ENCODE results near the gene CAPZA1.

The CAPZA1 gene

DNA sequence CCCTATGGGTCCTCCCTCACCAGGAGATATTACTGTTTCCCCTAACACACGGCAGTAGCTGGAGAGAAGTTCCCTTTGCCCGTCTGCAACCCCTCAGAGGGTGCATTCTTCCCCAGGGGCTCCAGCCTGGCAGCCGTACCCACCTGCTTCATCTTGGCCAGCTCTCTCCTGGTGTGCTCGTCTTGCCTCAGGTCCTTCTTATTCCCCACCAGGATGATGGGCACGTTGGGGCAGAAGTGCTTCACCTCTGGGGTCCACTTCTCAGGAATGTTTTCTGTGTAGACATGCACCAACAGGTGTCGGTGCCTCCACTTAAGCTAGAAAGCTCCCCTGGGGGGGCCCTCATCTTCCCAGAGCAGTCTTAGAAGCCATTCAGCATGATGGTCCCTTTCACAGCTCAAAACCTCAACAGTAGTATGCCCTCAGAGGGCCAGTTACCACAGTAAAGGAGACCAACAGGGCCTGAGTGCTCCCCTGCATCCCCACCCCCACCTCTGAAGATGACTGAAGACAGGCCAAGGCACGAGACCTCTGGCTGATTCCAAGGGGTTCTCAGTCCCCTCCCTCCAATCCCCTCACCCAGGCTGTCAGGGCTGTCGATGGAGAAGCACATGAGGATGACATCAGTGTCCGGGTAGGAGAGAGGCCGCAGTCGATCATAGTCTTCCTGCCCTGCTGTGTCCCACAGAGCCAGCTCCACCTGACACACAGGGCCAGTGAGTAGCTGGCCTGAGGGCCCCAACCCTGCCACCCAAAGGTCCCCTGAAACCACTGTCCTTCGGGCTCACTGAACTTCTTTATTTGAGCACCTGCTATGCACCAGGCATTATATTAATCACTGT lies 83.0 kb downstream of the CAPZA1 start:
- no peak for DNase-seq

DNA sequence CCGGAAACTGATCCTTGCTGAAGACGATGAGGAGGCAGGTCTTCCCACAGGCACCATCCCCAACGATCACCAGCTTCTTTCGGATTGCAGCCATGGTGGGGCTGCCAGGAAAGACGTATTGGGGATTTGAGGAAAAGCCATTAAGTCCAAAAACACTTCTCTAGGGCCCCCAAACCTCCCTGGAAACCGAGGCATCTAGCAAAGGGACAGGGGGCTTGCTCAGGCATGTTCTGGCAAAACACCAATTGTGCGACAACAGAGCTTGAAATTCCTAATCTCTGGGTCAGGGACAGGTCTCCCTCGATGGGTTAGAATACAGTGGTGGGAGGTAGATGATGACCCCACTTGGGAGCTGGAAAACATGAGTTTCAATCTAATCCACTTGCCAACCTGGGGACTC lies 84.1 kb downstream of the CAPZA1 start:
- DNase-seq = no peak

DNA sequence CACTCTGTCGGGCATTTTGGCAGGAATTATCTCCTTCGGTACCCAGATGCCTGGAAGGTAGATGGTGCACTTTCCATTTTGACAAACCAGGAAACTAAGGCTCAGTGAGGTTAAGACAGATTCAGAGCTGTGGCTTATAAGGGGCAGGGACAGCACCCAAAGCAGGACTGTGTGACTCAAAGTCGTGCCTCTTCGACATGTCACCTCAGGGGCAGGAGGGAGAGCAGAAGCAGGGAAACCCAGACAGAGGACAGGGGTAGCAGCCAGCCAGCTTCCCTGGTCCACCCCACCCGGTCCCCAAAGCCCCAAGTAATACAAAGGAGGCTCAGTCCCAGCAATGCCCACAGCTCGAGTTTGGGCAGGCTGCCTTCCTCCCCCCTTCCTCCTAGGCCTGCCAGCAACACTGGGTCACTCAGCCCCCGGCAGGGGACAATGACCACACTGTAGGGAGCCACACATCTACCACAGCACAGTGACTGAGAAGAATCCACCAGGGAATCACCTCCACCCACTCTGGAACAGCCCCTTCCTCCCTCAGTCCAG lies 84.8 kb downstream of the CAPZA1 start:
- DNase-seq = no peak

DNA sequence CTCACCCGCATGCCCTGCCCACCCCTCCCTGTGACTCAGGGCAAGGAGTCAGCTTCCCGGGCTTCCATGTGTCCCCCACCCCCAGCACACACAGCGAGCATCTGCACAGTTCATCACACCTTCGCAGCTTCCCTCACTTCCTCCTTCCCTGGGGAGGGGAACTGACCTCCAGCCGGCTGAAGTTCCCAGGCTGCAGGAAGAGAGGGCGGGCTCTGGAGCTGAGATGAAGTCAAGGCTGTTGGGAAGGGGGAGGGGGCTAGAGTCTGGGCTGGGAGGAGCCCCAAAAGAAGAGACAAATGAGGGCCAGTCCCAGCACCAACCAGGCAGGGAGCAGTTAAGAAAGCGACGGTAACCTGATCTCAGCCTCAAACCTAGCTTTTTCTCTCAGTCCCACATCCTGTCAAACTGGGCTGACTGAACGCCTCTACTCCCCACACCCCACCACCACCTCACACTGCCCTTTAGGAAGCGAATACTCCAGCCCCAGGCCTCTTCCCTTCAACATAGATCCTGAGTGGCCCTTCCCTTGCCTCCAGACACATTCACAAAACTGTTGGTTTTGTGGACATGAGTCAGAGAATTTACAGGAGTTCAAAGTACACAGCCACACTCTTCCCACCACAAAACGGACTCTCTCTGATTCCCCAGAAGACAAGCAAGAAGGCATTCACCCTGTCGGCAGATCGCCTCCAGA lies 85.4 kb downstream of the CAPZA1 start:
- peak; percentile 91 for DNase-seq

DNA sequence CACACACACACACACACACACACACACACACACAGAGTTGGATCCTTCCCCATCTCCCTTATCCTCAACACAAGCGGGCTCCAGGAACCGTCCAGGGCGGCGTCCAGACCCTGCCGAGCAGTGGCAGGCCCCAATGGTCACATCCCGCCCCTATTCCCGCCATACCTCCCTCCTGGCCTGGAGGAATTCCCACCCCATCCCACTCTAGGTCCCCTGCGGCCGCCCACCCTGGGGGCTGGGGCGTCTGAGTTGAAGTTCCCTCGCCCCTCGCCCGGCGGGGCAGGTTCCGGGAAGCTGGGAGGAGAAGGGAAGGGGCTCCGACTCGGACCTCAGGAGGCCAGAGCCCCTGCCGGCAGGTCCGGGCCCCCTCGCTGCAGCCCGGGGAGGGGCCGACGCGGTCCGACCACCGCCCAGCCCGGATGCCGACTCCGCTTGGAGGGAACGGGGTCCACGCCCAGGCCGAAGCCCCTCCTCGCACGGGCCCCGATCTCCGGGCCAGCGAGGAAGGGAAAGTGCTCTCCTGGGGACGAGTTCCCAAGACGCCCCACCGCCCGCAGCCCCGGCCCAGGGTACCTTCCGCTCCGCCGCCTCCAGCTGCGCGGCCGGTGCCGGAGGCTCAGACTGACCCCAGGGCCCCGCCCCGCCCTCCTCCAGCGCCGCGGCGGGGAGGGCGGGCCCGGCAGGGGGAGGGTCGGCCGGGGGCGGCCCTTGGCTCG lies 87.0 kb downstream of the CAPZA1 start, which contains the start of gene RHOC:
Gene RHOC (minus strand): TSS at position 623 of the 716 bp plus-strand sequence. CDS start 3,328 bp downstream, outside the sequence.
- peak; percentile 89 for DNase-seq

DNA sequence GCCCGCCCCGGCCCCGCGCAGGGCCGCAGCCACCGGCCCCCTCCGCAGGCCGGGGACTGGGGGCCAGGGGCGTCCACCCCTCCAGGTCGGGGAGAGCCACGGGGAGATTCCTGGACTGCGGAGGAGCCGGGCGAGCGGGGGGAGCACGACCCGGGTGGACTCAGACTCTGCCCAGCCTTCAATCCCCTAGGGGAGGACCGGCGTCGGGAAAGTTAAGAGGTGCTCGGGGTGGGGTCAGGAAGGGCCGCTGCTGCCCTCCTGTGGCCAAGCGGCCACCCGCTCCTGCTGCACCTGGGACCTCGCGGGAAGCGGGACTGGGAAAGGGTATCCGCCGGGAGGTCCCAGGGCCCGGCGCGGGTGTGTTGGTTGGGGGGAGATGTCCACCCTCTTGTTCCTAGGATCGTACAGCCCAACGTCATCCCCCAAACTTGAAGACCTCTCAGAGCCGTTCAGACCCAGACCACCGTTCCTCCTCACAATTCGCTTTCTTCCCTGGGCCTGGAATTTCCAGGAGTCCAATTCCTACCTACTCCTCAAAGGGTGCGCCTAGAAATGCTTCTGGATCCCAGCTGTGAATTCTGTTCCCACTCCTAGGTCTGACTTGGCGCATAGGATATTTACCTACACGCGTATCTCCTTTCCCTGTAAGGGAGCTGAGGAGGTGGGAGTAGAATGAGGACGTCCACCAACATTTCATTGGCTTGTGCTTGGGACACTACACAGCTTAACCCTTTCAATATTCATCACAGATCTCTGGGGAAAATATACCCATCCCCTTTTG lies 87.8 kb downstream of the CAPZA1 start:
- peak; percentile 95 for DNase-seq

DNA sequence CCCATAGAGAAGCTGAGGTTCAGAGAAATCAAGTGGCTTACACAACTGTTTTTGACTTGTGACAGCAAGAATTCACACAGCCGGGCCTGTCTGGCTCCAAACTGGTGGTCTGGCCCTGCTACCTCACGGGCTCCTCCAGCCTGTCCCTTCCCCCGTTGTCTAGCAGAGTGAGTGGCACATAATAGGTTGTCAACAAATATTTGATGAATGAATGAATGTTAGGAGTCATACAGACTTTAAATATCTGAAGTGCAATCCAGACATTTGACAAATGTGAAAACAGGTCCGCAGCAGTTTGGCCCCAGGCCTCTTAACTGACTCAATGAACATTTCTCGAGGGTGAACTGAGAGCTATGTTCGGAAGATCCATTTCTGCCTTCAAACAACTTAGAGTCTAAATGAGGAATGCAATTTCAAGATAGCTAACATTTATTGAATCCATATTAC lies 88.4 kb downstream of the CAPZA1 start:
- no peak for DNase-seq

DNA sequence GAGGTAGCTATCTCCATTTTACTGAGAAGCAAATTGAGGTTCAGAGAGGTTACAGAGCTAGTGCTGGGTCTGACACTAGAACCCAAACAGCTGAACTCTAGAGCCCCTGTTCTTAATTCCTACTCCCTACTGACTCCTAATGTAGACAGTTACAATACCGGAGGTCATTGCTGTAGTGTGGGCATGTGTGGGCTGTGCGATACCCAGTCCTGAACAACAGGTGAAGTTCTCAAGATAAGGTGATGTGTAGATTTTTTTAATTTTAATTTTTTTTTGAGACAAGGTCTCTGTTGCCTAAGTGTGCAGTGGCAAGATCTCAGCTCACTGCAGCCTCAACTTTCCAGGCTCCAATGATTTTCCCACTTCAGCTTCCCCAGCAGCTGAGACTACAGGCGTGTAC lies 88.9 kb downstream of the CAPZA1 start:
- DNase-seq = no peak

DNA sequence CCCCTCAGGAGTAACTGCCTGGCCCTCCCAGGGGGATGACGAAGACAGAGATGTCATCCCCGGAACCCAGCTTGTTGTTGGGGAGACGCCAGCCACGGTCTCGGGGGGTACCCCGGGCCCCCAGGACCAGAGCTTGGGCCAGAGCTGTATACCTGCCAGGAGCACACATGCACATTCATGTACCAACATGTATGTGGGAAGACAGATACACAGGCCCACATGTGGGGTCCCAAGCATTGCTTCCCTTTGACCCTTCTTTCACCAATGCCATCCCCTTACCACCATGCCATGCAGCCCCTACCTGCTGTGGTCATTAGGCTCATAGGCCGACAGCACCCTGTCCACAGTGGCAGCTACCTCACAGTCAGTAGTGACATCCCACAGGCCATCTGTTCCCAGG lies 90.5 kb downstream of the CAPZA1 start:
- no peak for DNase-seq

DNA sequence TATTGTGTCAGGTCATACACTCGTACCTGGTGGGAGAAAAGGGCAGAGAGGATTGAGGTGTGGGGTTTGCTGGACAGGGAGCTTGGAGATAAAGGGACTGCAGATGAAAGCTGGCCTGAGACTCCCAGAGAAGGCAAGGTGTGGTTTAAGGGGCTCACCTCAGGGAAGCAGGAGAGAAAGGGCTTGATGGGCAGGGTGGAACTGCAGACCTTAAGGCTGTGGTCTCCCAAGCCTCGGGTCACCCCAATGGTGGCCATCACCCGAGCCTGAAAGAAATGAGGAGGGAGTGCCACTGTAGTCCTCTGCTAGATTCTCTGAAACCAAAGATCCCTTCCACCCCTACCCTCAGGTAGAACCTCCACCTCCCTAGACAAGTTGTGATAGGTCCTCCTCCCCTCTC lies 91.0 kb downstream of the CAPZA1 start:
- no peak for DNase-seq

DNA sequence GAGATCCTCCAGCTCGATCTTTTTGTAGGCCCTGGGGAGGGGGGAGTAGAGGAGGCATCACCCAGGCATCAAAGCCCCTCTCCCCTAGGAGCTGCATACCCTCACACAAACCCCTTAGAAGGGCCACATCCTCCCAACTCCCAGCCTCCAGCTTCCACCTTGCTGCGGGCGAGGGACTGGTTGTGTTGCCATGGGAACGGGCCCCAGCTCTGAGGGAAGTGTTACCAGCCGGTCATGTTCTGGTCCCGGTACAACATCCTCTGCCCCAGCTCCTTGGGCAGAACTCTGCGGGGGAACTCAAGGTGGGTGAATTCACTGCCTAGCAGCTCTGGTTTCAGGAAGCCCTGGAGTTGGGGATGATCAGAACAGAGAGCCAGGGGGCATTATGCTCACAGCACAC lies 91.4 kb downstream of the CAPZA1 start:
- DNase-seq = no peak

DNA sequence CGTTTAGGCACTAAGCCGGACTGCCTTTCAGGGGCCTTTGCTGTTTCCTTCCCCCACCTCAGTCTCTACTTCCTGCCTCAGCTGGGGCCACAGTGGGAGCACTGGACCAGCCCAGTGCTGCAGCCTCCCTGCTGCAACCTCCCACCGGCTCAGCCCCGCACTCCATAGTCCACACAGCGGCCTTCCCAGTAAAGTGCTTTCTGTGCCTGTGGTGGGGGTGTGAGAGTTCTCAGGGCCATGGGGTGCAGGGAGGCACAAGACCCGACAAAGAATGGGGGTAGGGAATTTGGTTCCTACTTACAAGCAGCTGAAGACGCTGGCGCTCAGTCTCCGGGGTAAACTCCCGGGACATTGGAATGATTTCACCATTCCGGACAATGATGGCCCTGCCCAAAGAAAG lies 92.0 kb downstream of the CAPZA1 start:
- DNase-seq = no peak

DNA sequence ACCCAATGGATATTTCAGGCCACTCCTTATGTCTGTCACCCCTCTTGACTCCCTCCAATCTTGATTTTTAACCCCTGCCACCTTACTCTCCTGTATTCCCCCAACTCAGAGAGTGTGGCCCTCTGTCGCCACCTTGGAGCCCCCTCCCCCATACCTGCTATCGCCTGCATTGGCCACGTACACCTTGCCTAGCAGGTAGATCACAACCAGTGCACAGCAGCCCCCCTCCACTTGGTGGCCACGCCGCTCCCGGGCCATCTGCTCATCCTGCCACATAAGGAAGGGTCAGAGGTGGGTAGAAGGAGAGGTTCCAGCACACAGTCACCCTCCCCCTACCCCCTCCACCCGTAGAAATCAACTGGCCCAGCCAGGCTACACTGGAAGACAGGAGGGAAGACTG lies 92.6 kb downstream of the CAPZA1 start:
- no peak for DNase-seq

DNA sequence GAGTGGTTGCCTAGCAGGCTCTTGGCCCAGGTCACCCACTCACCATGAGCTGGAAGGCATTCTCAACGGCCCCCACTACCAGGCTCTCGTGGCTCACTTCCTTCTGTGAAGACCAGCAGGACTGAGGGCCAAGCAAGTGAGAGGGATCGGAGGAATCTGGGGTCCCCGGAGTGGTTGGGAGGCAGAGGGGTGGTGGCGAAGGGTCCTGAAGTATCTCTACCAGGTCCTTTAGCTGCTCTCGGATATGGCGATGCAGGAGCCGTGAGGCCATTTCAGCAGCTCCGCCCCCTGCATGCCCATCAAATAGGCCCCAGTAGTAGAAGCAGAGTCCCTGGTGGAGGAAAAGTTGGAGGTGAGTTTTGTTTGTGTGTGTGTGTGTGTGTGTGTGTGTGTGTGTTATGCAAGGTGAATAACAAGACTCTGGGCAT lies 93.1 kb downstream of the CAPZA1 start:
- DNase-seq = no peak

DNA sequence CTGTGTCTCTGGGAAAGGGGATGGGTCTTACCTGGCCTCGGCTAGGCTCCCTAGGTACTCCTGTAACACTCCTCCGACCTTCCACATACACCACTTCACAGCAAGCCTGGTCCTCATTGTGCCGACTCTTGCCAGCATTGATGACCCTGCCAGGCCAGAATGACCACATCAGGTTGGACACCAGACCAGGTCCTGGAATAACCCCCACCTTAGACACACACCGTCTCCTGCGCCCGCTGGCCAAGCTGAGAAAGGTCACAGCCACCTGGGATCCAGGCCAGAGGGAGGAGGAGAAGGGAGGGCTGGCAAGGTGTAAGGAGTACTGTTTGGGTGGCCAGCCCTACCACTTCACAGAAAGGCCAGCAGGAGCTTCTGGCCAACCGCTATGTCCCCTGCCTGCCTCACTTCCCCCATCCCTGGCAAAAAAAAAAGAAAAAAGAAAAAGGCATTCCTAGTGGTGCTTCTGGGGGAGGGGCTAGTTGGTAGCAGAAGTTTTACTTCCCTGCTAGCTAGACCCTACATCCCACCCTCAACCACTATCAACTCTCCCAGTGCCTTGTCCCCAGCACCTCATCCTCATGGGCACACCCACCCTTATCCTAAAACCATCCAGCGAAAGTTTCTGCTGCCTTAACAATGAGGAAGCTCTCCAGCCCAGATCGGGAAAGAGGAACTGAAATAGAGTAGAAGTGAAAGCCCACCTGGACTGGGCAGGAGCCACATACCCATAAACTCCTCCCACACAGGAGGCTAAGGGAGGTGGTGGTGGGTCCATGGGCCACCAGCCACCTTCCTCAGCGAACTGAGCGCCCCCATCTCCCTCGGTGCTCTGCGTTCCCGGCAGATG lies 94.1 kb downstream of the CAPZA1 start:
- peak; percentile 41 for DNase-seq

DNA sequence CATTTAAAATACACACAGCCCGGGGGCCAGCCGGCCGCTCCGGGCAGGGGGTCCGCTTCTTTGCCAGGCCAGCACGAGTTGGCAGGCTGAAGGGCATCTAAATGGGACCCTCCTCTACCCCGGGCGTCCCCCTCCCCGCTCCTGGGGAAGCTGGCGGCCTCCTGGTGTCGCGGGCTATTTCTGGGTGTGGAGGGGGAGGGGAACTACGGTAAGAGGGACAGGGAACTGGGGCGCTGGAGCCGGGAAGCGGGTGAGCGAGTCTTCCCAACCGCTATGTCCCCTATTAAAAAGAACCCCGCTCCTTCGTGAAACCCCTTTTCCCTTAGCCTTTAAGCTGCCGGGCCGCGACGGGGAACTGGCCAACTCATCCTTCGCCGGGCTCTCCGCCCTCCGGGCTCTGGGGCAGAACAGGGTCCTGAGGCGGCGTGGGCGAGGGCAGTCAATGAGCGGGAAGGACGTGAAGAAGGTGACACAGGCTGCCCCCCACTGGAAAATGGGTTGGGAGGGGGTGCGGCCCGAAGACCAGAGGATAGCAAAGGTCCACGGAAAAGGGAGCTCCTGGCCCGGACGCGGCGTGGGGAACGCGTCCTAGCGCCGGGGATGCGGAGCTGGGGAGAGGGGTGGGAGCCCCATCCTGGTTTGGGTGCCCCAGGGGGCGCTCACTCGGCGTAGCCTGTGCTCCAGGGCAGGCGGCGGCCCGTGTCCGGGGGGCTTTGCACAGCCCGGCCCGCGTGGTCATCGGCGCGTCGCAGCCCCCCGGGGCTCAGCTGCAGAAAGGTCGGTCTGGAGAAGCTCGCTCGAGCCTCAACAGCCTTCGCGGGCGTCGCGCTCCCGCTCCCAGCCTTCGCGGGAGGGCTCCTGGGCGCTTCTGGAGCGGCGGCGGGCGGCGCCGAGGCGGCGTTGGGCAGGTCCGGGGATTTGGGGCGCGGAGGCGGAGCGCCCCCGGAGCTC lies 95.0 kb downstream of the CAPZA1 start:
- DNase-seq = peak; percentile 63

DNA sequence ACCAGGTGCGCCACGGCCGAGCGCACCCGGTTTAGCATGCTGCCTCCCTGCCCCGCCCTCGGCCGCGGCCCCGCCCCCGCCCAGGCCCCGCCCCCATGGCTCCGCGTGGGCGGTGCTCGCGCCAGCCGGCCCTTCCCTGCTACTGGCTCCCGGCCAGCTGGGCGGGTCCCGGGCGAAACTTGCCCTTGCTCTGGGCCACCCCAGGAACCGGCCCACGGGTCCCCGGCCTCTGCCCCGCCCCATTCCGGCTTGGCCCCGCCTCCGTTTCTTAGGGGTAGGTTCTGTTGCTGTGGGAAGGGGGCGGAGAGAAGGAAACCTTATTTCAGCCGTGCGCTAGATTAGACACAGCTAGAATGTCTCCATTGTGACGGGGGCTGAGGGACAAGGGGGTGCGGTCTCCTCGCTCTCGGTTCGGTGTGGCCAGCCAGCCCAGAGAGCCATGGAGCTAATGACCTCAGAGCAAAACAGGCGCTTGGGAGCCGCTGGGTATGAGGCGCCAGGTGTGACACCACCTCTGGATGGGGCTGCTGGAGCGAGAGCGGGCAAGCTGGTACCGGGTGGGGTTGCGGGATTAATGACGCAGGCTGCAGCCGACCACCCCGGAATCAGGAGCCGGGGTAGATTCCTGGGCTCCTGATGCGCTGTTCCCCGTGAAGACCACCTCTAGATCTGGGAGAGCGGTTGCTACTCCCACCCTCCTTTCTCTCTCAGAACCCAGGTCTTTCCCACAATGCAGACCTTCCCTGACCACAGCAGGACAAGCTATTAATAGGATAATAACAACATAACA lies 95.8 kb downstream of the CAPZA1 start, which contains the start of gene PPM1J:
Gene PPM1J (minus strand): TSS at position 69 of the 790 bp plus-strand sequence. CDS start 31 bp downstream, at position 38.
- peak; percentile 97 for DNase-seq

DNA sequence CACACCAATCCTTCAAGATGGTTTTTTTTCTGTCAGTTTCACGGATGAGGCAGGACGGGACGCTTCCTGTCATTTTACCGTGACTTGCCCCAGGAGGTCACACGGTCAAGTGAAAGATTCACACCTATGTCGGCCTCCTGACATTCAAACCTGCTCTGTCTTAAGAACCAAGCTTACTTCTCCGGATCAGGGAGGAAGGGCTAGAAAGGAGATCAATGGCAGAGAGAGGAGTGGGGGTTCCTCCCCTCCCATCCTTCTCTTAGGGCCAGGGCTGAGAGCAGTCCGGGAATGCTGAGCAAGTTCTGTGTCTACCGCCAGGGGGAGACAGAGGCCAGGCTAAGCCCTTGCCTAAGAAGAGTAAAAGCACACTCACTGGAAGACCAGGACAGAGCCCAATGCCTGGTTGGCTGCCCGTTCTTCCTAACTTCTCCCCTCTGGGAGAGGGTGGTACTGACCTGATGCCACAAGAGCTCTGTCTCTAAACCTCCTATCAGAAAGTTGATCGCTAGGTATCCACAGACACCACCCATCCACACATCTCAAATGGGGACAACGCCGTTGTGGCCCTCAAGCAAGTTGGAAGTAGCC lies 96.6 kb downstream of the CAPZA1 start:
- peak; percentile 92 for DNase-seq

Measured in DMS53 (cell line).